Neural cell (in vitro differentiated cells): ENCODE results near the gene KCND2.

Experiments
- SMC3 ChIP-seq: fragments of 450-650 bp; conservative IDR thresholded peaks from 2 replicates; pipeline ENCODE4 v1.6.1; 2014; ENCODE audit warnings: antibody characterized with exemption, mild to moderate bottlenecking, moderate library complexity; ENCODE audit not compliant: poor library complexity
- TF ChIP-seq, protein P1 (sequence below): fragments of 450-650 bp; IDR thresholded peaks from 2 replicates; pipeline ENCODE4 v1.5.1; 2014; ENCODE audit warnings: antibody characterized with exemption, mild to moderate bottlenecking, moderate library complexity; ENCODE audit not compliant: poor library complexity, severe bottlenecking

DNA sequence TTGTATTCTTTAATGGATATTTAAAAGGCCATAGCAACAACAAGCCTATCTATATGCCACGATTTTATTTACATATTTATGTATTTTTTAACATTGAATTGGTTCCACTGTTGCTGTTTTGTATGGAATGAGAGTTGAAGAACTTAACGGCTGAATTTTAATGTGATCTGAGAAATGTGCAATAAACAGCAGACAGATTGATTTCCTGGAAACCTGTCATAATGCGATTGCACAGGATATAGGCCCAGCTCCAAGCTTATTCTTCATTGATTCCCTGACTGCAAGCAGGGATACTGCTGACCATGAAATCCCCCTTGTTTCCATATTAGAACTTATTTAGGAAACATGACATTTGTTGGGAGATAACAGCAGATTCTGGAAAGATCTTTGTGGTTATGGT is 195.6 kb downstream of the KCND2 start:
- TF ChIP-seq, protein P1, sequence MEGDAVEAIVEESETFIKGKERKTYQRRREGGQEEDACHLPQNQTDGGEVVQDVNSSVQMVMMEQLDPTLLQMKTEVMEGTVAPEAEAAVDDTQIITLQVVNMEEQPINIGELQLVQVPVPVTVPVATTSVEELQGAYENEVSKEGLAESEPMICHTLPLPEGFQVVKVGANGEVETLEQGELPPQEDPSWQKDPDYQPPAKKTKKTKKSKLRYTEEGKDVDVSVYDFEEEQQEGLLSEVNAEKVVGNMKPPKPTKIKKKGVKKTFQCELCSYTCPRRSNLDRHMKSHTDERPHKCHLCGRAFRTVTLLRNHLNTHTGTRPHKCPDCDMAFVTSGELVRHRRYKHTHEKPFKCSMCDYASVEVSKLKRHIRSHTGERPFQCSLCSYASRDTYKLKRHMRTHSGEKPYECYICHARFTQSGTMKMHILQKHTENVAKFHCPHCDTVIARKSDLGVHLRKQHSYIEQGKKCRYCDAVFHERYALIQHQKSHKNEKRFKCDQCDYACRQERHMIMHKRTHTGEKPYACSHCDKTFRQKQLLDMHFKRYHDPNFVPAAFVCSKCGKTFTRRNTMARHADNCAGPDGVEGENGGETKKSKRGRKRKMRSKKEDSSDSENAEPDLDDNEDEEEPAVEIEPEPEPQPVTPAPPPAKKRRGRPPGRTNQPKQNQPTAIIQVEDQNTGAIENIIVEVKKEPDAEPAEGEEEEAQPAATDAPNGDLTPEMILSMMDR = no peak
- no peak for TF ChIP-seq SMC3
